ENCODE measurements around the gene SCAP. TPM values are rescaled to one million over a fixed set of nuclear protein-coding genes. Genes with fewer than 3 reads are reported as not detected.

Gene SCAP
- total RNA-seq, result 52.6 and 84.3 TPM in 2 replicates

GRCh38 chr3:47475570-47476329 is at the start of gene SCAP:
Gene SCAP, minus strand, starts transcription at chr3:47475941. Its CDS starts 32,948 bp downstream, at chr3:47442993.

GRCh38 chr3:47513125-47513929 is 37.6 kb upstream of the SCAP start, which contains the start of gene ELP6:
Gene ELP6, minus strand, starts transcription at chr3:47513712. Its CDS starts 122 bp downstream, at chr3:47513590.

GRCh38 chr3:47380601-47381316 is 95.0 kb downstream of the SCAP start, which contains the start of gene PTPN23:
Gene PTPN23, plus strand, starts transcription at chr3:47381021. Its CDS starts 76 bp downstream, at chr3:47381097.

Small RNA genes within 50 kb of the gene (small RNA-seq; reads per million reads assigned to genes)
- gene AC099778.2, result not detected

Other genes with a start within 250 kb of the SCAP start
- 1.7 and 4.7 TPM in 2 replicates for gene KIF9, start 193.1 kb downstream of the SCAP start, total RNA-seq
- 20.8 and 33.3 TPM in 2 replicates for gene KLHL18, start 193.0 kb downstream of the SCAP start, total RNA-seq
- gene PTPN23, start 94.9 kb downstream of the SCAP start, total RNA-seq, result 21.2 and 43.9 TPM in 2 replicates
- 23.6 and 38.9 TPM in 2 replicates for gene ELP6, start 37.8 kb upstream of the SCAP start, total RNA-seq
- gene CSPG5, start 102.9 kb upstream of the SCAP start, total RNA-seq, result 0.33 and 1.6 TPM in 2 replicates